Brain microvascular endothelial cell (primary cell): ENCODE data around the gene LRRC25.

Experiments used
- DNase-seq: peaks from one replicate; pipeline ENCODE4 v3.0.0-alpha.2; 2020
- H3K27ac ChIP-seq: fragments of 250-450 bp; sonication (Bioruptor Pico); 2 replicates; pipeline ENCODE4 v1.5.1; 2020; ENCODE audit warnings: mild to moderate bottlenecking, moderate library complexity
- H3K27me3 ChIP-seq: fragments of 250-450 bp; sonication (Bioruptor Pico); replicated peaks from 2 replicates; pipeline ENCODE4 v1.5.1; 2020; ENCODE audit warnings: mild to moderate bottlenecking
- H3K36me3 ChIP-seq: fragments of 250-450 bp; sonication (Bioruptor Pico); replicated peaks from 2 replicates; pipeline ENCODE4 v1.5.1; 2020; ENCODE audit warnings: mild to moderate bottlenecking
- H3K4me3 ChIP-seq: 2 replicates; pipeline ENCODE4 v1.5.1; 2011; ENCODE audit warnings: low read depth, mild to moderate bottlenecking, control low read depth, low read length, moderate library complexity
- CTCF ChIP-seq: IDR thresholded peaks from 2 replicates; pipeline ENCODE4 v1.5.1; 2011; ENCODE audit warnings: low read depth, mild to moderate bottlenecking, moderate library complexity, low read length, control low read depth, inconsistent platforms; ENCODE audit errors: missing control alignments
- in situ Hi-C: cut with HindIII; loops from 2 replicates; pipeline ENCODE4 v1.10.0; 2017; ENCODE audit warnings: low sequenced_read_pairs, low pct_ligation_motif_present

The LRRC25 gene

GRCh38 chr19:18421371-18421959, 24.0 kb upstream of the LRRC25 start:
- TF ChIP-seq CTCF, result no peak
- Histone ChIP-seq H3K36me3 (peaks cover 2% of the 10 kb centered on the region), H3K4me3 (peak overlapping the region; percentile 74), H3K27ac (no peak overlapping the region), H3K27me3 (no peaks in the 10 kb centered on the region)
- in situ Hi-C loops, result no loop called here
- no peak for DNase-seq

GRCh38 chr19:18420930-18421329, 23.5 kb upstream of the LRRC25 start:
- in situ Hi-C loops, result no loop called here
- Histone ChIP-seq H3K4me3 (peak overlapping the region; percentile 74), H3K36me3 (peaks cover 2% of the 10 kb centered on the region), H3K27ac (no peak overlapping the region), H3K27me3 (no peaks in the 10 kb centered on the region)
- DNase-seq, result no peak
- TF ChIP-seq CTCF, result no peak

- no peaks in the 10 kb centered on the region for H3K27me3 ChIP-seq
- in situ Hi-C loops, result no loop called here
- peak overlapping the region; percentile 74 for H3K4me3 ChIP-seq
- peaks cover 2% of the 10 kb centered on the region for H3K36me3 ChIP-seq
- no peak for TF ChIP-seq CTCF
- DNase-seq, result no peak
- H3K27ac ChIP-seq, result peak overlapping the region; percentile 44
Observed at GRCh38 chr19:18419699-18420460, 22.5 kb upstream of the LRRC25 start.

GRCh38 chr19:18419195-18419698, 21.8 kb upstream of the LRRC25 start, which contains the start of gene SSBP4:
TSS of gene SSBP4 (plus strand) at chr19:18419398. CDS start at chr19:18419649, 251 bp downstream.
- in situ Hi-C loops, result no loop called here
- H3K27me3 ChIP-seq, result no peaks in the 10 kb centered on the region
- peak; percentile 19 for TF ChIP-seq CTCF
- peak; percentile 53 for DNase-seq
- peak within 1 kb of the TSS; percentile 98 for H3K27ac ChIP-seq
- H3K36me3 ChIP-seq, result peaks cover 2% of the 10 kb centered on the region
- H3K4me3 ChIP-seq, result peak within 1 kb of the TSS; percentile 74

- in situ Hi-C loops, result no loop called here
- no peak for DNase-seq
- Histone ChIP-seq H3K27me3 (no peaks in the 10 kb centered on the region), H3K36me3 (peaks cover 2% of the 10 kb centered on the region), H3K27ac (peak overlapping the region; percentile 98), H3K4me3 (peak overlapping the region; percentile 33)
- TF ChIP-seq CTCF, result no peak
Observed at GRCh38 chr19:18418483-18419194, 21.2 kb upstream of the LRRC25 start.
